Smooth muscle cell (in vitro differentiated cells): ENCODE results near the gene CD300LF. TPM values are rescaled to one million over a fixed set of nuclear protein-coding genes. Genes with fewer than 3 reads are reported as not detected.

Experiments
- DNase-seq: peaks from one replicate; lab custom pipeline; 2025; ENCODE audit not compliant: unreplicated experiment; lab: John Stamatoyannopoulos, UW
- H2AFZ ChIP-seq: fragments of 200-600 bp; sonication (generic); 2 replicates; pipeline ENCODE4 v1.6.0; 2016; ENCODE audit warnings: antibody characterized with exemption, low read depth, mild to moderate bottlenecking
- H3F3A ChIP-seq: fragments of 200-600 bp; sonication (generic); 2 replicates; pipeline ENCODE4 v1.6.0; 2017; ENCODE audit warnings: antibody characterized with exemption, low read depth
- H3K27ac ChIP-seq: fragments of 200-600 bp; sonication (generic); 2 replicates; pipeline ENCODE4 v1.5.1; 2016; ENCODE audit warnings: low read depth, mild to moderate bottlenecking
- H3K27me3 ChIP-seq: fragments of 200-600 bp; sonication (generic); 2 replicates; pipeline ENCODE4 v1.6.1; 2016; ENCODE audit warnings: low read depth, mild to moderate bottlenecking
- H3K36me3 ChIP-seq: fragments of 200-600 bp; sonication (generic); 2 replicates; pipeline ENCODE4 v1.5.1; 2016; ENCODE audit warnings: low read depth
- H3K4me1 ChIP-seq: fragments of 200-600 bp; sonication (generic); 2 replicates; pipeline ENCODE4 v1.5.1; 2016; ENCODE audit warnings: low read depth
- H3K4me2 ChIP-seq: fragments of 200-600 bp; sonication (generic); 2 replicates; pipeline ENCODE4 v1.6.0; 2016; ENCODE audit warnings: mild to moderate bottlenecking
- H3K4me3 ChIP-seq: fragments of 200-600 bp; sonication (generic); 2 replicates; pipeline ENCODE4 v1.5.1; 2016; ENCODE audit warnings: mild to moderate bottlenecking
- H3K79me2 ChIP-seq: fragments of 200-600 bp; sonication (generic); 2 replicates; pipeline ENCODE4 v1.6.0; 2016; ENCODE audit warnings: low read depth, mild to moderate bottlenecking
- H3K9ac ChIP-seq: fragments of 200-600 bp; sonication (generic); 2 replicates; pipeline ENCODE4 v1.6.0; 2016; ENCODE audit warnings: low read depth
- H3K9me3 ChIP-seq: fragments of 200-600 bp; sonication (generic); replicated peaks from 2 replicates; pipeline ENCODE4 v1.5.1; 2016; ENCODE audit warnings: low read depth
- H4K20me1 ChIP-seq: fragments of 200-600 bp; sonication (generic); 2 replicates; pipeline ENCODE4 v1.6.0; 2016; ENCODE audit warnings: low read depth
- CTCF ChIP-seq: fragments of 200-600 bp; sonication (generic); IDR thresholded peaks from 2 replicates; pipeline ENCODE4 v1.5.1; 2017; ENCODE audit warnings: borderline replicate concordance, mild to moderate bottlenecking, antibody characterized with exemption; ENCODE audit not compliant: insufficient read depth, poor library complexity, severe bottlenecking
- WGBS: methylation state at CpG from one replicate; pipeline ENCODE4 v1.1.7; 2016; ENCODE audit warnings: low lambda C conversion rate; 5-methylcytosine and 5-hydroxymethylcytosine counted together
- polyA plus RNA-seq: library from polyadenylated mRNA; unstranded; fragments of >200 nt; fragmentation: Nextera tagmentation; extraction: Ambion mirVana; gene quantifications from 2 replicates; pipeline ENCODE4 v1.2.1, GENCODE V29; 2016
- total RNA-seq: library from RNA; depleted of rRNA; stranded (reverse); fragments of >200 nt; gene quantifications from 2 replicates; pipeline ENCODE4 v1.2.3, GENCODE V29; 2014

CD300LF gene
- total and polyA plus RNA-seq, 2 experiments from 2014 or later, result not detected

GRCh38 chr17:74652020-74652419 is 60.7 kb downstream of the CD300LF start:
- Histone ChIP-seq H4K20me1 (no peaks in the 10 kb centered on the region), H3K4me1 (no peaks in the 10 kb centered on the region), H3K9ac (no peak overlapping the region), H3K9me3 (no peaks in the 10 kb centered on the region), H3K27ac (no peak overlapping the region), H3K27me3 (peaks cover 25% of the 10 kb centered on the region), H3K4me2 (no peak overlapping the region), H3F3A (peaks cover 8% of the 10 kb centered on the region), H3K4me3 (no peak overlapping the region), H3K79me2 (no peaks in the 10 kb centered on the region), H3K36me3 (no peaks in the 10 kb centered on the region), H2AFZ (no peak overlapping the region)
- no peak for TF ChIP-seq CTCF
- 69% methylated on average over 3 of the region's 3 CpGs for WGBS
- no peak for DNase-seq

GRCh38 chr17:74649909-74650308 is 62.8 kb downstream of the CD300LF start:
- no peaks in the 10 kb centered on the region for H4K20me1 ChIP-seq
- peaks cover 20% of the 10 kb centered on the region for H3K27me3 ChIP-seq
- H3K79me2 ChIP-seq, result no peaks in the 10 kb centered on the region
- H3K36me3 ChIP-seq, result no peaks in the 10 kb centered on the region
- H3K9ac ChIP-seq, result no peak overlapping the region
- TF ChIP-seq CTCF, result no peak
- no peak overlapping the region for H2AFZ ChIP-seq
- no peak overlapping the region for H3K27ac ChIP-seq
- no peak for DNase-seq
- no peaks in the 10 kb centered on the region for H3K4me1 ChIP-seq
- H3K4me3 ChIP-seq, result no peak overlapping the region
- H3K4me2 ChIP-seq, result no peak overlapping the region
- no peaks in the 10 kb centered on the region for H3K9me3 ChIP-seq
- 24% methylated on average over 6 of the region's 6 CpGs for whole genome bisulfite sequencing
- H3F3A ChIP-seq, result peaks cover 8% of the 10 kb centered on the region

GRCh38 chr17:74647871-74648672 is 64.7 kb downstream of the CD300LF start:
- Histone ChIP-seq H3K4me2 (no peak overlapping the region), H3K4me1 (no peaks in the 10 kb centered on the region), H3K27ac (no peak overlapping the region), H3K9ac (no peak overlapping the region), H4K20me1 (no peaks in the 10 kb centered on the region), H3K4me3 (no peak overlapping the region), H3K9me3 (no peaks in the 10 kb centered on the region), H2AFZ (no peak overlapping the region), H3K79me2 (no peaks in the 10 kb centered on the region), H3K36me3 (no peaks in the 10 kb centered on the region), H3F3A (peaks cover 8% of the 10 kb centered on the region), H3K27me3 (peaks cover 6% of the 10 kb centered on the region)
- TF ChIP-seq CTCF, result no peak
- DNase-seq, result no peak
- 29% methylated on average over 8 of the region's 9 CpGs for WGBS

GRCh38 chr17:74646231-74646630 is 66.5 kb downstream of the CD300LF start:
- H3F3A ChIP-seq, result peaks cover 8% of the 10 kb centered on the region
- H3K4me3 ChIP-seq, result no peak overlapping the region
- 80% methylated on average over 3 of the region's 3 CpGs for WGBS
- H2AFZ ChIP-seq, result no peak overlapping the region
- H3K4me2 ChIP-seq, result no peak overlapping the region
- no peak overlapping the region for H3K9ac ChIP-seq
- no peaks in the 10 kb centered on the region for H3K36me3 ChIP-seq
- no peaks in the 10 kb centered on the region for H4K20me1 ChIP-seq
- peaks cover 6% of the 10 kb centered on the region for H3K27me3 ChIP-seq
- no peaks in the 10 kb centered on the region for H3K79me2 ChIP-seq
- no peak overlapping the region for H3K27ac ChIP-seq
- DNase-seq, result no peak
- H3K9me3 ChIP-seq, result no peaks in the 10 kb centered on the region
- TF ChIP-seq CTCF, result peak; percentile 34
- no peaks in the 10 kb centered on the region for H3K4me1 ChIP-seq
